ENCODE data around the gene CYP17A1.
A peak's percentile ranks its signal among the peaks of the same experiment; 100 is the strongest.
"Not testable (repeated sequence)": the region's sequence is repeated elsewhere in the genome, so short reads cannot be mapped to it uniquely, and the experiment has no call there.

Gene CYP17A1

GRCh38 chr10:102838276-102838927, 1.2 kb upstream of the CYP17A1 start:
- DNase-seq (ENCODE audit: low read depth) = not testable (repeated sequence)

GRCh38 chr10:102835007-102835482, 2.2 kb downstream of the CYP17A1 start:
- DNase-seq (ENCODE audit: low read depth) = no peak

- DNase-seq (ENCODE audit: low read depth) = no peak
Measured at GRCh38 chr10:102834143-102834542, 3.1 kb downstream of the CYP17A1 start.

- DNase-seq (ENCODE audit: low read depth) = no peak
Measured at GRCh38 chr10:102832987-102833386, 4.2 kb downstream of the CYP17A1 start.

- no peak for DNase-seq (ENCODE audit: low read depth)
Measured at GRCh38 chr10:102832248-102832647, 5.0 kb downstream of the CYP17A1 start.

- DNase-seq (ENCODE audit: low read depth) = no peak
Measured at GRCh38 chr10:102831322-102832071, 5.7 kb downstream of the CYP17A1 start.

GRCh38 chr10:102827597-102827975, 9.6 kb downstream of the CYP17A1 start:
- DNase-seq (ENCODE audit: low read depth) = no peak

GRCh38 chr10:102826148-102826796, 10.9 kb downstream of the CYP17A1 start:
- DNase-seq (ENCODE audit: low read depth) = no peak

- no peak for DNase-seq (ENCODE audit: low read depth)
Measured at GRCh38 chr10:102824664-102825063, 12.5 kb downstream of the CYP17A1 start.

- DNase-seq (ENCODE audit: low read depth) = no peak
Measured at GRCh38 chr10:102822222-102822621, 15.0 kb downstream of the CYP17A1 start.

GRCh38 chr10:102820008-102820407, 17.2 kb downstream of the CYP17A1 start:
- not testable (repeated sequence) for DNase-seq (ENCODE audit: low read depth)

GRCh38 chr10:102819054-102819453, 18.2 kb downstream of the CYP17A1 start:
- DNase-seq (ENCODE audit: low read depth) = no peak

- DNase-seq (ENCODE audit: low read depth) = no peak
Measured at GRCh38 chr10:102817175-102817574, 20.0 kb downstream of the CYP17A1 start.

- peak; percentile 76 for DNase-seq (ENCODE audit: low read depth)
Measured at GRCh38 chr10:102815790-102816549, 21.2 kb downstream of the CYP17A1 start.

- no peak for DNase-seq (ENCODE audit: low read depth)
Measured at GRCh38 chr10:102814873-102815661, 22.1 kb downstream of the CYP17A1 start.

GRCh38 chr10:102814453-102814871, 22.8 kb downstream of the CYP17A1 start:
- DNase-seq (ENCODE audit: low read depth) = no peak

- DNase-seq (ENCODE audit: low read depth) = no peak
Measured at GRCh38 chr10:102813734-102814452, 23.3 kb downstream of the CYP17A1 start.

- no peak for DNase-seq (ENCODE audit: low read depth)
Measured at GRCh38 chr10:102813017-102813541, 24.1 kb downstream of the CYP17A1 start.

- no peak for DNase-seq (ENCODE audit: low read depth)
Measured at GRCh38 chr10:102812231-102812876, 24.9 kb downstream of the CYP17A1 start.

- no peak for DNase-seq (ENCODE audit: low read depth)
Measured at GRCh38 chr10:102811346-102811745, 25.9 kb downstream of the CYP17A1 start.

All from GM04503 (cell line).